ENCODE data around the gene GIMAP1.
A peak's percentile ranks its signal among the peaks of the same experiment; 100 is the strongest.

The GIMAP1 gene

DNA sequence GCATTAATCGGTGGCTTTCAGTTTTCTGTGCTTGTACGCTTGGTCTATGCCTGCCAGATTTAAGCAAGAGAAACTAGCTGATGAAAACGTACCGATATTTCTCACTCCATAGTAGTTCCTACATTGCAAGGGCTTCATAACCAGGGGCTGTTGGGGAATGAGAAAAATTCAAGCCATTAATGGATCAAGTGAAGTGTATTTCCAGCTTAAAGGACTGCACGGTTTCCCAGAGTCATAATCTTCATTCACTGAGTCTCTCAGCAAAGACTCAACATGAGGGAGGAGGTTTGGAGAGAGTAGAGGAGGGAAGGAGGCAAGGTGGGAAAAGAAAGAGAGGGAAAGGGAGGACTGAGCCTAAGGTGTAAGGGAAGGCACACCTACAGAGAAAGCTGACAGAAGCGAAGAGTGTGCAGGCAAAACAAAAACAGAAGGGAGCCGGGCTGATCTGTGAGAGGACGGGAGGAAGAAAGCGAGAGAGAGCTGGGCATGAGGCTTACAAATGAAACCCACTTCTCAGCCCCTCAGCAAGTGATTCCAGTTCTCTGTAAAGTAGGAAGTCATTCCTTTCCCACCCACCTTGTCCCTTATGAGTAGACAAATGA, 30.3 kb upstream of the GIMAP1 start:
- H3K4me2 ChIP-seq = peak overlapping the region; percentile 97

DNA sequence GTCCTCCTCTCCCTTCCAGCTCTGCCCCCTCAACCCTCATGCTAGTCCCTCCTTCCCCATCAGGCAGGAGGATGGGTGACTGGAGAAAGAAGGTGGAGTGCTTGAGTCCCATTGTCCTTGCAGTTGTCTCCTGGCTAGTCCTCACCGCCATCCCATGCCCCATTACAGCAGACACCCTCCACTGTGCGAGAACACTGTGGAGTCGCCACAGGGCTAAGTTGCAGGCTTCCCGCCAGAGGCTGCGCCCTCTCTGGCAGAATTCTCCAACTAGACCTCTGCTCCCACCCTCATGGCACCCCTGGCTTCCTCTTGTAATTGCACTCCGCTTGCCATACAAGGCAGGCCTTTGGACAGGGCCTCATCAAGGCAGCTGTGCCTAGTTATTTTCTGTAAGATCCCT, 27.8 kb upstream of the GIMAP1 start:
- H3K27me3 ChIP-seq = no peaks in the 10 kb centered on the region
- no peaks in the 10 kb centered on the region for H4K20me1 ChIP-seq
- no peak overlapping the region for H3K27ac ChIP-seq
- no peak overlapping the region for H3K4me3 ChIP-seq
- no peak overlapping the region for H3K4me2 ChIP-seq
- H3K4me1 ChIP-seq = peaks cover 28% of the 10 kb centered on the region
- TF ChIP-seq Cebpa-rat (IDR thresholded peaks at IDR 0.05) = no peak
- H3K36me3 ChIP-seq = peaks cover 58% of the 10 kb centered on the region
- H3K9me3 ChIP-seq = peaks cover 50% of the 10 kb centered on the region
- no peak overlapping the region for H3K9ac ChIP-seq

More for the DNA sequence above, 30.3 kb upstream of the GIMAP1 start:
- Histone ChIP-seq H3K36me3 (peaks cover 38% of the 10 kb centered on the region), H3K9me3 (peaks cover 35% of the 10 kb centered on the region), H3K4me1 (peaks cover 33% of the 10 kb centered on the region), H4K20me1 (no peaks in the 10 kb centered on the region), H3K4me3 (peak overlapping the region; percentile 70), H3K27me3 (no peaks in the 10 kb centered on the region), H3K27ac (peak overlapping the region; percentile 88), H3K9ac (peak overlapping the region; percentile 83)
- TF ChIP-seq Cebpa-rat (IDR thresholded peaks at IDR 0.05) = no peak

DNA sequence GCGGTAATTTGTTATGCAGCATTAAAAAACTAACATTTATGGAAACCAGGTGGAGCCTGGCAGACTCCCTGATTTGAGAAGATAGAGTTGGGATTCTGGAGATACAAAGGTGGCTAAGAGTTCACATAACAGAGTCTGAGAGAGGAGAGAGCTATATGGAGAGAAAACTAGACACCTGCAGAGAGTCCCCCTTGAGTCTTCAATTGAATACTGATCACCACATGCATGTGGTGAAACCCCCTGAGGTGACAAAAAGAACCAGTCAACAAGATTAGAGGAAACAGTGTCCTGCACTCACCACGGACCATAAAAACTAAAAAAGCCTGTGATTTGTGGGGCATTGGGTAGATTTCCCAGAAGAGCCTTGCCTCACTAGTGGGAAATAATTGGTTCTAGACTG, 20.8 kb upstream of the GIMAP1 start:
- Histone ChIP-seq H3K4me2 (no peak overlapping the region), H3K9me3 (peaks cover 69% of the 10 kb centered on the region), H3K4me3 (no peak overlapping the region), H3K27ac (no peak overlapping the region), H3K36me3 (peaks cover 25% of the 10 kb centered on the region), H4K20me1 (no peaks in the 10 kb centered on the region), H3K27me3 (no peaks in the 10 kb centered on the region), H3K9ac (no peak overlapping the region), H3K4me1 (no peaks in the 10 kb centered on the region)
- no peak for TF ChIP-seq Cebpa-rat (IDR thresholded peaks at IDR 0.05)

DNA sequence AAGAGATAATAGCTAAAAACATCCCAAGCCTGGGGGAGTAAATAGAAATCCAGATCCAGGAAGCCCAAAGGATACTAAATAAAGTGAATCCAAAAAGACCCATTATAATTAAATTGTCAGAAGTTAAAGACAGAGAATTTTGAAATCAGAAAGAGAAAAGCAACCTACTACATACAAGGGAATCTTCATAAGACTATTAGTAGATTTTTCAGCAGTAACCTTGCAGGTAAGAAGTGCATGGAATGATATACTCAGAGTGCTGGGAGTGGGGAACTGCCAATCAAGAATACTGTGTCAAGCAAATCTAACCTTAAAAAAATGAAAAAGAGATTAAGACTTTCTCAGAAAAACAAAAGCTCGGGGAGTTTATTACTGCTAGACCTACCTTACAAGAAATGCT, 13.2 kb upstream of the GIMAP1 start:
- Histone ChIP-seq H4K20me1 (no peaks in the 10 kb centered on the region), H3K4me1 (no peaks in the 10 kb centered on the region), H3K27ac (no peak overlapping the region), H3K4me2 (no peak overlapping the region), H3K4me3 (no peak overlapping the region), H3K27me3 (no peaks in the 10 kb centered on the region), H3K9me3 (peaks cover 58% of the 10 kb centered on the region), H3K9ac (no peak overlapping the region), H3K36me3 (no peaks in the 10 kb centered on the region)
- no peak for TF ChIP-seq Cebpa-rat (IDR thresholded peaks at IDR 0.05)

DNA sequence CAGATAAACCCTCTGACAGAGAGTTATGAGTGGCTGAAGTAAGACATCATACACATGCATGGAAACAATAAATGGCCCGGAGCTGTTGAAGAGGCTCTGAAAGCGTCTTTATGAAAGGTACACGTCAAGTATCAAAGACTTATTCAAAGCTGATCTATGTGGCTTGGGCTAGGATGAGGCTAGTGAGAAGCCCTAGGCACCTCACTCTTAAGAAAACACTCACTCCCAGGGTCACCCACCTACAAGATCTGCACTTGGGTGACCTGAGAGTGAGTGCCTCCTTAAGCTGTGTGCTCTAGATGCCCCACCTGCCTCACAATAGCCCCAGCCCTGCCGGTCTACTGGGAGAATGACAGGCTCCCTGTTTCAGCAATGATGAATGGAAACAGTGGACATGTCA, 1.1 kb upstream of the GIMAP1 start:
- no peaks in the 10 kb centered on the region for H4K20me1 ChIP-seq
- H3K36me3 ChIP-seq = no peaks in the 10 kb centered on the region; the same call in 1 of the 2 replicates
- H3K27me3 ChIP-seq = no peaks in the 10 kb centered on the region
- no peak overlapping the region for H3K4me2 ChIP-seq
- no peak overlapping the region for H3K27ac ChIP-seq
- TF ChIP-seq Cebpa-rat (IDR thresholded peaks at IDR 0.05) = no peak
- H3K9me3 ChIP-seq = peaks cover 19% of the 10 kb centered on the region
- no peak overlapping the region for H3K4me3 ChIP-seq
- no peak overlapping the region for H3K9ac ChIP-seq
- peaks cover 15% of the 10 kb centered on the region for H3K4me1 ChIP-seq

DNA sequence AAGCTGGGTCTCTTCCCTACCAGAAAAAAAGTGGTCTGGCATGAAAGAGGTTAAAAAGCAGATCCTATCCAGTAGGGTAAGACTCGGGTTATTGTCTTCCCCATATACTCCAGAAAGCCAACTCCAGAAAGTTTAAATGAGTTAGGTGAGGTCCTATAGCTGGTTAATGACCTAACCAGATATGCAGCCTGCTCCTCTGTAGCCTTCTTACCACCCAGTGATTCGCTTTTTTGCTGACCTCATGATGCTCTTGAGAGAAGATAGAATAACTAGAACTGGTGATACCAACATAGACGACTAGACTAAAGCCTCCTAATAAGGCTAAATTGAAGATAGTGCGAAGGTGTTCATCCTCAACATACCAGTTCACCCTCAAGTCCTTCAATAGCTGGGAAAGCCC, 675 bp upstream of the GIMAP1 start:
- Histone ChIP-seq H3K36me3 (no peaks in the 10 kb centered on the region; the same call in 1 of the 2 replicates), H3K9ac (no peak overlapping the region), H3K4me3 (no peak overlapping the region), H3K27ac (no peak overlapping the region), H3K4me2 (peak overlapping the region; percentile 85), H3K9me3 (peaks cover 19% of the 10 kb centered on the region), H3K4me1 (peaks cover 15% of the 10 kb centered on the region), H4K20me1 (no peaks in the 10 kb centered on the region), H3K27me3 (no peaks in the 10 kb centered on the region)
- no peak for TF ChIP-seq Cebpa-rat (IDR thresholded peaks at IDR 0.05)

DNA sequence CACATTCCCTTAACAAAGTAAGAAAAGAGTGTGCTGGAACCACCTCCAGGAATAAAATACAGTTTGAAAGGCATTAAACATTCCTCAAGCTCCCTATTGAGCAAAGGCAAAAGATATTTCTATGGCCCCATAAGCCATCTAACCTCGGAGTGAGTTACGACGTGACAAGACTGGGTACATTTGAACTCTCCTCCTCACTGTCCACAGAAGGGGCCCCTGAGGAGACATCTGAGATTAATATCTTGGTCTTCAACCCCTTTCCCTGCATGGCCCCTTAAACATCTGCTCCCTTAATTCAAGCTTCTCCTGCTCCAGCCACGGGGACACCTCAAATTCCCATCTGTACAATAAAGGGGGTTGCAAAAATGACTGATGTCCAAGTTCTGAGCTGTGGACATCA, 526 bp downstream of the GIMAP1 start:
- Histone ChIP-seq H3K4me3 (peak overlapping the region; percentile 40; the same call in 1 of the 2 replicates), H3K9me3 (peaks cover 19% of the 10 kb centered on the region), H3K36me3 (no peaks in the 10 kb centered on the region; the same call in 1 of the 2 replicates), H3K27ac (0 out of 2 replicates have a peak overlapping the region, but pooled peaks have one; percentile 37), H3K4me2 (peak overlapping the region; percentile 85), H3K4me1 (peaks cover 15% of the 10 kb centered on the region), H4K20me1 (no peaks in the 10 kb centered on the region), H3K9ac (no peak overlapping the region), H3K27me3 (no peaks in the 10 kb centered on the region)
- TF ChIP-seq Cebpa-rat (IDR thresholded peaks at IDR 0.05) = no peak

DNA sequence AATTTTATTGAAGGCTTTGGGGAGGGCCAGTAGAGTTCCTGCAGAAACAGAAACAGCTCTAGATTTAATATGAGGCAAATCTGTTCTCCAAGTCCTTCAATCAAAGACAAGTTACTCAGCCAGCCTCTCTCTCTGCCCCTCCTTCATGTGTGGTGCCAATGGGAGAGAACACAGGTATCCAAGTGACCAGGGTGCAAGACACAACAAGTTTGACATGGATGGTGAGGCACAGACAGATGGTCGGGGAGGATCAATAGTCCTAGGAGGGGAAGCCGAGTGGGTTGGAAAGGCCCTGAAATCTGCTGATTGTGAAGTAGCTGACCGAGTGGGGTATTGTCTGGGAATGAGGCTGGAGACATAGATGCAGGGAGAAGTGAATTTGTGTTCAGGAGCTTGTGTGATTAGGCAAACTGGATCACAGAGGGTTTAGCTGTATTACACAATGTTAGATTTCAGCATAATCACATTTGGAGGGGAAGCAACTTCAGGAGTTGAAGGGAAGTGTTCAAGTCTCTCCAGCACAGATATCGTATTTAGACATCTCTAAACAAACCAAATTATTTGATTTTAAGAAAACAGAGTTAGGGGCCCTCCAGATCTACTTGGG, 1.5 kb downstream of the GIMAP1 start:
- no peak overlapping the region for H3K9ac ChIP-seq

DNA sequence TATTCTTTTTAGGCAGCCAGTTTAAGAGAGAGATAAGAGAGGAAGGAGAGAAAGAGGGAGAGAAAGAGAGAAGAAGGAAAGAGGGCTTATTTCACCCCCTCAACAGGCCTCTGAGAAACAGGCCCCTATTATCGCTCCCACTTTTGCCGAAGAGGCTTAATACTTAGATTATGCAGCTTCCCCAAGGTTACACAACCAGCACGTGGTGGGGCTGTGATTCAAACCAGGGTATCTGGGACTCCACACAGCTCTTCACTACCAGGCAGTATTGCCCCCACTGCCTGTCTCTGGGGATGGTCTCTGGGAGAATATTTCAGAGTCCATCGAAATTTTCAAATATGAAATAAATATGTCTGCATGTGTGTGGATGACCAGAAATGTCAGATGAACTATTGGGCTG, 3.0 kb downstream of the GIMAP1 start:
- Histone ChIP-seq H3K4me1 (peaks cover 15% of the 10 kb centered on the region), H3K9ac (no peak overlapping the region), H3K36me3 (no peaks in the 10 kb centered on the region; the same call in 1 of the 2 replicates), H3K9me3 (no peaks in the 10 kb centered on the region), H4K20me1 (no peaks in the 10 kb centered on the region), H3K4me2 (no peak overlapping the region), H3K27me3 (no peaks in the 10 kb centered on the region), H3K4me3 (no peak overlapping the region), H3K27ac (no peak overlapping the region)
- TF ChIP-seq Cebpa-rat (IDR thresholded peaks at IDR 0.05) = no peak

More for the DNA sequence above, 1.5 kb downstream of the GIMAP1 start:
- TF ChIP-seq Cebpa-rat (IDR thresholded peaks at IDR 0.05) = no peak
- no peaks in the 10 kb centered on the region for H3K27me3 ChIP-seq
- H3K9me3 ChIP-seq = peaks cover 10% of the 10 kb centered on the region
- no peak overlapping the region for H3K4me2 ChIP-seq
- no peaks in the 10 kb centered on the region for H4K20me1 ChIP-seq
- H3K36me3 ChIP-seq = no peaks in the 10 kb centered on the region; the same call in 1 of the 2 replicates
- H3K4me1 ChIP-seq = peaks cover 15% of the 10 kb centered on the region
- no peak overlapping the region for H3K27ac ChIP-seq
- no peak overlapping the region for H3K4me3 ChIP-seq

Measured in BLaER1 (cell line).